ENCODE results near the gene ZNF420. TPM values are rescaled to one million over a fixed set of nuclear protein-coding genes. Genes with fewer than 3 reads are reported as not detected.

ZNF420 gene
- total RNA-seq, 1 experiment from 2014 or later: 12.3 TPM

DNA sequence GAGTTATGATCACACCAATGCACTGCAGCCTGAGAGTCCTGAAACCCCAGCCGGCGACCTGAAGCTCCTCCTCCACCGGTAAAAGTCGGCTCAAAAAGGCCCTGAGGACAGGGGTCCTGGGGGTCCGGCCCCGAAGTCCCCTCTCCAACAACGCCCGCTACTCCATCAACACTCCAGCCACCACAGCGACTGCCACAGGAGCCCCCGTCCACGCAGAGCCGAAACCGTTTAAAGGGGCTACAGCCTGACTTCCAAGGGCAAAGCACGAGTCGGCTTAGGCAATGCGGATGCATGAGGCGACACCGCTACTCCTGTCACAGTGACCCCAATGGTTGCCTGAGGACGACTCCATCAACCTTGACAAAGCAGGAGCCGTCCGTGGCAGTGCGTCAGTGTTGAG, 22.9 kb upstream of the ZNF420 start:
- ChIA-PET POLR2A (no interaction called here), CTCF (no interaction called here)
- peaks cover 29% of the 10 kb centered on the region for H3K27me3 Mint-ChIP-seq (ENCODE audit: low read depth)
- TF ChIP-seq, protein P1, sequence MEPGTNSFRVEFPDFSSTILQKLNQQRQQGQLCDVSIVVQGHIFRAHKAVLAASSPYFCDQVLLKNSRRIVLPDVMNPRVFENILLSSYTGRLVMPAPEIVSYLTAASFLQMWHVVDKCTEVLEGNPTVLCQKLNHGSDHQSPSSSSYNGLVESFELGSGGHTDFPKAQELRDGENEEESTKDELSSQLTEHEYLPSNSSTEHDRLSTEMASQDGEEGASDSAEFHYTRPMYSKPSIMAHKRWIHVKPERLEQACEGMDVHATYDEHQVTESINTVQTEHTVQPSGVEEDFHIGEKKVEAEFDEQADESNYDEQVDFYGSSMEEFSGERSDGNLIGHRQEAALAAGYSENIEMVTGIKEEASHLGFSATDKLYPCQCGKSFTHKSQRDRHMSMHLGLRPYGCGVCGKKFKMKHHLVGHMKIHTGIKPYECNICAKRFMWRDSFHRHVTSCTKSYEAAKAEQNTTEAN (CRISPR knock-in tag; IDR thresholded peaks at IDR 0.05): no peak
- TF ChIP-seq SOX15 (CRISPR knock-in tag; IDR thresholded peaks at IDR 0.05) (no peak), KAT7 (CRISPR knock-in tag; IDR thresholded peaks at IDR 0.05; ENCODE audit: borderline replicate concordance) (no peak), CBFB (CRISPR knock-in tag; IDR thresholded peaks at IDR 0.05; ENCODE audit: low read depth) (no peak), NR2C2 (CRISPR knock-in tag; IDR thresholded peaks at IDR 0.05) (no peak), SMAD4 (CRISPR knock-in tag; IDR thresholded peaks at IDR 0.05) (no peak), FOXJ3 (CRISPR knock-in tag; IDR thresholded peaks at IDR 0.05; ENCODE audit: borderline replicate concordance) (no peak)
- TF ChIP-seq, protein P2, sequence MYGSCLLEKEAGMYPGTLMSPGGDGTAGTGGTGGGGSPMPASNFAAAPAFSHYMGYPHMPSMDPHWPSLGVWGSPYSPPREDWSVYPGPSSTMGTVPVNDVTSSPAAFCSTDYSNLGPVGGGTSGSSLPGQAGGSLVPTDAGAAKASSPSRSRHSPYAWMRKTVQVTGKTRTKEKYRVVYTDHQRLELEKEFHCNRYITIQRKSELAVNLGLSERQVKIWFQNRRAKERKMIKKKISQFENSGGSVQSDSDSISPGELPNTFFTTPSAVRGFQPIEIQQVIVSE (CRISPR knock-in tag; IDR thresholded peaks at IDR 0.05; ENCODE audit: borderline replicate concordance): no peak
- TF ChIP-seq, protein P3, sequence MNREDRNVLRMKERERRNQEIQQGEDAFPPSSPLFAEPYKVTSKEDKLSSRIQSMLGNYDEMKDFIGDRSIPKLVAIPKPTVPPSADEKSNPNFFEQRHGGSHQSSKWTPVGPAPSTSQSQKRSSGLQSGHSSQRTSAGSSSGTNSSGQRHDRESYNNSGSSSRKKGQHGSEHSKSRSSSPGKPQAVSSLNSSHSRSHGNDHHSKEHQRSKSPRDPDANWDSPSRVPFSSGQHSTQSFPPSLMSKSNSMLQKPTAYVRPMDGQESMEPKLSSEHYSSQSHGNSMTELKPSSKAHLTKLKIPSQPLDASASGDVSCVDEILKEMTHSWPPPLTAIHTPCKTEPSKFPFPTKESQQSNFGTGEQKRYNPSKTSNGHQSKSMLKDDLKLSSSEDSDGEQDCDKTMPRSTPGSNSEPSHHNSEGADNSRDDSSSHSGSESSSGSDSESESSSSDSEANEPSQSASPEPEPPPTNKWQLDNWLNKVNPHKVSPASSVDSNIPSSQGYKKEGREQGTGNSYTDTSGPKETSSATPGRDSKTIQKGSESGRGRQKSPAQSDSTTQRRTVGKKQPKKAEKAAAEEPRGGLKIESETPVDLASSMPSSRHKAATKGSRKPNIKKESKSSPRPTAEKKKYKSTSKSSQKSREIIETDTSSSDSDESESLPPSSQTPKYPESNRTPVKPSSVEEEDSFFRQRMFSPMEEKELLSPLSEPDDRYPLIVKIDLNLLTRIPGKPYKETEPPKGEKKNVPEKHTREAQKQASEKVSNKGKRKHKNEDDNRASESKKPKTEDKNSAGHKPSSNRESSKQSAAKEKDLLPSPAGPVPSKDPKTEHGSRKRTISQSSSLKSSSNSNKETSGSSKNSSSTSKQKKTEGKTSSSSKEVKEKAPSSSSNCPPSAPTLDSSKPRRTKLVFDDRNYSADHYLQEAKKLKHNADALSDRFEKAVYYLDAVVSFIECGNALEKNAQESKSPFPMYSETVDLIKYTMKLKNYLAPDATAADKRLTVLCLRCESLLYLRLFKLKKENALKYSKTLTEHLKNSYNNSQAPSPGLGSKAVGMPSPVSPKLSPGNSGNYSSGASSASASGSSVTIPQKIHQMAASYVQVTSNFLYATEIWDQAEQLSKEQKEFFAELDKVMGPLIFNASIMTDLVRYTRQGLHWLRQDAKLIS (CRISPR knock-in tag; IDR thresholded peaks at IDR 0.05; ENCODE audit: borderline replicate concordance): no peak
- TF ChIP-seq, protein P4, sequence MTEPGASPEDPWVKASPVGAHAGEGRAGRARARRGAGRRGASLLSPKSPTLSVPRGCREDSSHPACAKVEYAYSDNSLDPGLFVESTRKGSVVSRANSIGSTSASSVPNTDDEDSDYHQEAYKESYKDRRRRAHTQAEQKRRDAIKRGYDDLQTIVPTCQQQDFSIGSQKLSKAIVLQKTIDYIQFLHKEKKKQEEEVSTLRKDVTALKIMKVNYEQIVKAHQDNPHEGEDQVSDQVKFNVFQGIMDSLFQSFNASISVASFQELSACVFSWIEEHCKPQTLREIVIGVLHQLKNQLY (CRISPR knock-in tag; IDR thresholded peaks at IDR 0.05): no peak
- peaks cover 56% of the 10 kb centered on the region for H3K36me3 Mint-ChIP-seq
- no peak overlapping the region for H3K4me3 Mint-ChIP-seq
- no peak for ATAC-seq
- H3K9me3 Mint-ChIP-seq: peaks cover 71% of the 10 kb centered on the region
- no peaks in the 10 kb centered on the region for H3K4me1 Mint-ChIP-seq
- H3K27ac Mint-ChIP-seq: no peak overlapping the region
- no peak for DNase-seq (ENCODE audit: low spot score)

DNA sequence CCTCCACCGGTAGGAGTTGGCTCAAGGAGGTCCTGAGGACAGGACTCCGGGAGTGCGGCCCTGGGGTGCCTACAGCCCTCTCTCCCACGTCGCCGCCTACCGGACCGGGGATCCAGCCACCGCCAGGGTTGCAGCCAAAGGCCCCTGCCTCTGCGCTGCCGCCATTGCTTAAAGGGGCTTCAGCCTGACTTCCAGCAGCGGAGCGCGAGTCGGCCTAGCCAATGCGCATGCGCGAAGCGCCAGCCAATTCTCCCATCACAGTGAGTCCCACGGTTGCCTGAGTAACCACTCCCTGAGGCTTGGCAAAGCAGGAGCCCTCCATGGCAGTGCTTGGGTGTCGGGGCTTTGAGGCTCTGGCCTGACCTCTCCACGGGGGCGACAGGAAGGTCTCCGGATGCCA, 21.5 kb upstream of the ZNF420 start:
- Mint-ChIP-seq H3K27me3 (ENCODE audit: low read depth) (peaks cover 20% of the 10 kb centered on the region), H3K9me3 (peaks cover 73% of the 10 kb centered on the region), H3K27ac (no peak overlapping the region), H3K36me3 (peaks cover 55% of the 10 kb centered on the region), H3K4me1 (no peaks in the 10 kb centered on the region), H3K4me3 (no peak overlapping the region)
- POLR2A ChIA-PET: no interaction called here
- ATAC-seq (no peak), DNase-seq (ENCODE audit: low spot score) (no peak)
- CTCF ChIA-PET: no interaction called here
- TF ChIP-seq, protein P5, sequence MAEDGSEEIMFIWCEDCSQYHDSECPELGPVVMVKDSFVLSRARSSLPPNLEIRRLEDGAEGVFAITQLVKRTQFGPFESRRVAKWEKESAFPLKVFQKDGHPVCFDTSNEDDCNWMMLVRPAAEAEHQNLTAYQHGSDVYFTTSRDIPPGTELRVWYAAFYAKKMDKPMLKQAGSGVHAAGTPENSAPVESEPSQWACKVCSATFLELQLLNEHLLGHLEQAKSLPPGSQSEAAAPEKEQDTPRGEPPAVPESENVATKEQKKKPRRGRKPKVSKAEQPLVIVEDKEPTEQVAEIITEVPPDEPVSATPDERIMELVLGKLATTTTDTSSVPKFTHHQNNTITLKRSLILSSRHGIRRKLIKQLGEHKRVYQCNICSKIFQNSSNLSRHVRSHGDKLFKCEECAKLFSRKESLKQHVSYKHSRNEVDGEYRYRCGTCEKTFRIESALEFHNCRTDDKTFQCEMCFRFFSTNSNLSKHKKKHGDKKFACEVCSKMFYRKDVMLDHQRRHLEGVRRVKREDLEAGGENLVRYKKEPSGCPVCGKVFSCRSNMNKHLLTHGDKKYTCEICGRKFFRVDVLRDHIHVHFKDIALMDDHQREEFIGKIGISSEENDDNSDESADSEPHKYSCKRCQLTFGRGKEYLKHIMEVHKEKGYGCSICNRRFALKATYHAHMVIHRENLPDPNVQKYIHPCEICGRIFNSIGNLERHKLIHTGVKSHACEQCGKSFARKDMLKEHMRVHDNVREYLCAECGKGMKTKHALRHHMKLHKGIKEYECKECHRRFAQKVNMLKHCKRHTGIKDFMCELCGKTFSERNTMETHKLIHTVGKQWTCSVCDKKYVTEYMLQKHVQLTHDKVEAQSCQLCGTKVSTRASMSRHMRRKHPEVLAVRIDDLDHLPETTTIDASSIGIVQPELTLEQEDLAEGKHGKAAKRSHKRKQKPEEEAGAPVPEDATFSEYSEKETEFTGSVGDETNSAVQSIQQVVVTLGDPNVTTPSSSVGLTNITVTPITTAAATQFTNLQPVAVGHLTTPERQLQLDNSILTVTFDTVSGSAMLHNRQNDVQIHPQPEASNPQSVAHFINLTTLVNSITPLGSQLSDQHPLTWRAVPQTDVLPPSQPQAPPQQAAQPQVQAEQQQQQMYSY (CRISPR knock-in tag; IDR thresholded peaks at IDR 0.05): no peak
- TF ChIP-seq TP53 (CRISPR knock-in tag; IDR thresholded peaks at IDR 0.05) (no peak), NR1H2 (CRISPR knock-in tag; IDR thresholded peaks at IDR 0.05) (no peak), MYBL2 (CRISPR knock-in tag; IDR thresholded peaks at IDR 0.05) (no peak), ZBTB21 (CRISPR knock-in tag; IDR thresholded peaks at IDR 0.05; ENCODE audit: borderline replicate concordance) (no peak), FOXK1 (CRISPR knock-in tag; IDR thresholded peaks at IDR 0.05) (no peak), CBFB (CRISPR knock-in tag; IDR thresholded peaks at IDR 0.05; ENCODE audit: low read depth) (no peak)
- TF ChIP-seq, protein P6, sequence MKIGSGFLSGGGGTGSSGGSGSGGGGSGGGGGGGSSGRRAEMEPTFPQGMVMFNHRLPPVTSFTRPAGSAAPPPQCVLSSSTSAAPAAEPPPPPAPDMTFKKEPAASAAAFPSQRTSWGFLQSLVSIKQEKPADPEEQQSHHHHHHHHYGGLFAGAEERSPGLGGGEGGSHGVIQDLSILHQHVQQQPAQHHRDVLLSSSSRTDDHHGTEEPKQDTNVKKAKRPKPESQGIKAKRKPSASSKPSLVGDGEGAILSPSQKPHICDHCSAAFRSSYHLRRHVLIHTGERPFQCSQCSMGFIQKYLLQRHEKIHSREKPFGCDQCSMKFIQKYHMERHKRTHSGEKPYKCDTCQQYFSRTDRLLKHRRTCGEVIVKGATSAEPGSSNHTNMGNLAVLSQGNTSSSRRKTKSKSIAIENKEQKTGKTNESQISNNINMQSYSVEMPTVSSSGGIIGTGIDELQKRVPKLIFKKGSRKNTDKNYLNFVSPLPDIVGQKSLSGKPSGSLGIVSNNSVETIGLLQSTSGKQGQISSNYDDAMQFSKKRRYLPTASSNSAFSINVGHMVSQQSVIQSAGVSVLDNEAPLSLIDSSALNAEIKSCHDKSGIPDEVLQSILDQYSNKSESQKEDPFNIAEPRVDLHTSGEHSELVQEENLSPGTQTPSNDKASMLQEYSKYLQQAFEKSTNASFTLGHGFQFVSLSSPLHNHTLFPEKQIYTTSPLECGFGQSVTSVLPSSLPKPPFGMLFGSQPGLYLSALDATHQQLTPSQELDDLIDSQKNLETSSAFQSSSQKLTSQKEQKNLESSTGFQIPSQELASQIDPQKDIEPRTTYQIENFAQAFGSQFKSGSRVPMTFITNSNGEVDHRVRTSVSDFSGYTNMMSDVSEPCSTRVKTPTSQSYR (CRISPR knock-in tag; IDR thresholded peaks at IDR 0.05): no peak
- TF ChIP-seq, protein P7, sequence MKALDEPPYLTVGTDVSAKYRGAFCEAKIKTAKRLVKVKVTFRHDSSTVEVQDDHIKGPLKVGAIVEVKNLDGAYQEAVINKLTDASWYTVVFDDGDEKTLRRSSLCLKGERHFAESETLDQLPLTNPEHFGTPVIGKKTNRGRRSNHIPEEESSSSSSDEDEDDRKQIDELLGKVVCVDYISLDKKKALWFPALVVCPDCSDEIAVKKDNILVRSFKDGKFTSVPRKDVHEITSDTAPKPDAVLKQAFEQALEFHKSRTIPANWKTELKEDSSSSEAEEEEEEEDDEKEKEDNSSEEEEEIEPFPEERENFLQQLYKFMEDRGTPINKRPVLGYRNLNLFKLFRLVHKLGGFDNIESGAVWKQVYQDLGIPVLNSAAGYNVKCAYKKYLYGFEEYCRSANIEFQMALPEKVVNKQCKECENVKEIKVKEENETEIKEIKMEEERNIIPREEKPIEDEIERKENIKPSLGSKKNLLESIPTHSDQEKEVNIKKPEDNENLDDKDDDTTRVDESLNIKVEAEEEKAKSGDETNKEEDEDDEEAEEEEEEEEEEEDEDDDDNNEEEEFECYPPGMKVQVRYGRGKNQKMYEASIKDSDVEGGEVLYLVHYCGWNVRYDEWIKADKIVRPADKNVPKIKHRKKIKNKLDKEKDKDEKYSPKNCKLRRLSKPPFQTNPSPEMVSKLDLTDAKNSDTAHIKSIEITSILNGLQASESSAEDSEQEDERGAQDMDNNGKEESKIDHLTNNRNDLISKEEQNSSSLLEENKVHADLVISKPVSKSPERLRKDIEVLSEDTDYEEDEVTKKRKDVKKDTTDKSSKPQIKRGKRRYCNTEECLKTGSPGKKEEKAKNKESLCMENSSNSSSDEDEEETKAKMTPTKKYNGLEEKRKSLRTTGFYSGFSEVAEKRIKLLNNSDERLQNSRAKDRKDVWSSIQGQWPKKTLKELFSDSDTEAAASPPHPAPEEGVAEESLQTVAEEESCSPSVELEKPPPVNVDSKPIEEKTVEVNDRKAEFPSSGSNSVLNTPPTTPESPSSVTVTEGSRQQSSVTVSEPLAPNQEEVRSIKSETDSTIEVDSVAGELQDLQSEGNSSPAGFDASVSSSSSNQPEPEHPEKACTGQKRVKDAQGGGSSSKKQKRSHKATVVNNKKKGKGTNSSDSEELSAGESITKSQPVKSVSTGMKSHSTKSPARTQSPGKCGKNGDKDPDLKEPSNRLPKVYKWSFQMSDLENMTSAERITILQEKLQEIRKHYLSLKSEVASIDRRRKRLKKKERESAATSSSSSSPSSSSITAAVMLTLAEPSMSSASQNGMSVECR (CRISPR knock-in tag; IDR thresholded peaks at IDR 0.05; ENCODE audit: borderline replicate concordance): no peak

Data from WTC11 (cell line).